Suprapubic skin (tissue), 3 donors: Measurements from ENCODE around the gene MARCHF3.

Source experiments
- CTCF ChIP-seq, 2 donors: fragments of 200-600 bp in 1 of 2; fragments of 450-650 bp in 1 of 2; sonication (generic) in 1 of 2; IDR thresholded peaks; one replicate each; pipeline ENCODE4 v1.5.1; 2016 to 2019; ENCODE audit warnings: antibody characterized with exemption in 2 of 2, mild to moderate bottlenecking in 1 of 2, moderate library complexity in 1 of 2
- EP300 ChIP-seq: sonication (generic); formaldehyde crosslinking; IDR thresholded peaks from one replicate; pipeline ENCODE4 v1.6.1; 2017; ENCODE audit warnings: antibody characterized with exemption

GRCh38 chr5:126877602-126878001 is 152.8 kb downstream of the MARCHF3 start:
- no peak for TF ChIP-seq CTCF (IDR thresholded peaks at IDR 0.05)
- no peak for TF ChIP-seq EP300
